T-cell (primary cell): ENCODE results near the gene BPNT1. TPM values are rescaled to one million over a fixed set of nuclear protein-coding genes. Genes with fewer than 3 reads are reported as not detected.

Experiments
- ATAC-seq, 4 experiments: fragments of 200-7000 bp in 3 of 4; fragments of 150-1000 bp in 1 of 4; cut with Tn5 transposase; replicated peaks in 1 of 4; 1 replicate in 3 of 4; 2 replicates in 1 of 4; pipeline ENCODE4 v1.10.0; 2021; ENCODE audit warnings: moderate library complexity in 3 of 4, mild to moderate bottlenecking in 2 of 4, moderate number of reproducible peaks in 1 of 4
- CTCF ChIA-PET, 2 donors: fragments of 300-600 bp; sonication (Branson Sonifier 250); formaldehyde crosslinking; loops; one replicate each; lab custom pipeline; 2022; ENCODE audit warnings: antibody characterized with exemption in 2 of 2; lab: Charles Lee
- POLR2A ChIA-PET, 2 donors: fragments of 300-600 bp; sonication (Branson Sonifier 250); formaldehyde crosslinking; loops; one replicate each; lab custom pipeline; 2022; ENCODE audit warnings: antibody characterized with exemption in 2 of 2; lab: Charles Lee
- DNase-seq, 35 experiments: peaks; one replicate each; pipeline versions ENCODE4 v3.0.0 to v3.0.0-alpha.2; 2013 to 2023
- H3K27ac ChIP-seq: one replicate; pipeline ENCODE4 v1.5.1; 2013; ENCODE audit warnings: low read length
- H3K27me3 ChIP-seq, 2 experiments: replicated peaks in 1 of 2; 1 replicate in 1 of 2; 2 replicates in 1 of 2; pipeline versions ENCODE4 v1.6.1 to v1.7.0; 2013; ENCODE audit warnings: low read length in 1 of 2, mixed read lengths in 1 of 2; ENCODE audit not compliant: control insufficient read depth in 2 of 2, insufficient read depth in 2 of 2; ENCODE audit errors: extremely low read depth in 1 of 2
- H3K36me3 ChIP-seq, 2 donors: 1 replicate in 1 of 2; 2 replicates in 1 of 2; pipeline versions ENCODE4 v1.6.1 to v1.7.0; 2013; ENCODE audit warnings: low read length in 1 of 2; ENCODE audit not compliant: control insufficient read depth in 2 of 2, insufficient read depth in 1 of 2; ENCODE audit errors: extremely low read depth in 1 of 2
- H3K4me1 ChIP-seq, 2 experiments: 1 replicate in 1 of 2; 2 replicates in 1 of 2; pipeline versions ENCODE4 v1.6.1 to v1.7.0; 2013; ENCODE audit warnings: low read length in 2 of 2, mixed read lengths in 1 of 2; ENCODE audit not compliant: insufficient read depth in 2 of 2, control insufficient read depth in 1 of 2; ENCODE audit errors: extremely low read depth in 1 of 2
- H3K4me3 ChIP-seq, 2 donors: 1 replicate in 1 of 2; 2 replicates in 1 of 2; pipeline versions ENCODE4 v1.5.1 to v1.7.0; 2013; ENCODE audit warnings: mild to moderate bottlenecking in 2 of 2, low read length in 1 of 2, moderate library complexity in 1 of 2; ENCODE audit not compliant: control insufficient read depth in 1 of 2; ENCODE audit errors: extremely low read depth in 1 of 2
- H3K9me3 ChIP-seq: 2 replicates; pipeline ENCODE4 v1.7.0; 2013
- H3K27ac Mint-ChIP-seq, 2 donors: one replicate each; pipeline ENCODE4 v1.8.0; 2020 to 2021; ENCODE audit warnings: mild to moderate bottlenecking in 2 of 2, mixed read lengths in 2 of 2
- H3K27me3 Mint-ChIP-seq, 2 donors: one replicate each; pipeline ENCODE4 v1.8.0; 2021 to 2022; ENCODE audit warnings: mixed read lengths in 2 of 2
- H3K36me3 Mint-ChIP-seq: one replicate; pipeline ENCODE4 v1.8.0; 2021; ENCODE audit warnings: mixed read lengths
- H3K4me1 Mint-ChIP-seq, 3 donors: one replicate each; pipeline ENCODE4 v1.8.0; 2020 to 2022; ENCODE audit warnings: mixed read lengths in 3 of 3, mild to moderate bottlenecking in 1 of 3
- H3K4me3 Mint-ChIP-seq, 3 donors: one replicate each; pipeline ENCODE4 v1.8.0; 2020 to 2022; ENCODE audit warnings: mild to moderate bottlenecking in 3 of 3, mixed read lengths in 3 of 3, moderate library complexity in 3 of 3
- H3K9me3 Mint-ChIP-seq, 3 donors: one replicate each; pipeline ENCODE4 v1.8.0; 2020 to 2022; ENCODE audit warnings: mixed read lengths in 3 of 3
- WGBS: methylation state at CpG from one replicate; pipeline ENCODE4 v1.1.5; 2013; ENCODE audit warnings: missing lambda C conversion rate; ENCODE audit not compliant: insufficient coverage; 5-methylcytosine and 5-hydroxymethylcytosine counted together
- total RNA-seq, 35 experiments: library from RNA in 6 of 35; stranded (reverse) in 6 of 35; fragments of 120-200 nt in 1 of 35; gene quantifications; one replicate each; pipeline versions ENCODE4 v1.2.1 to v1.2.4 and lab custom pipeline; 2013 to 2026

Gene BPNT1
- total RNA-seq, 5 donors from 2014 or later (not counting 1 experiment from before 2014, with no cell fraction given), result 8.5 to 16.8 (median 14.3) TPM

DNA sequence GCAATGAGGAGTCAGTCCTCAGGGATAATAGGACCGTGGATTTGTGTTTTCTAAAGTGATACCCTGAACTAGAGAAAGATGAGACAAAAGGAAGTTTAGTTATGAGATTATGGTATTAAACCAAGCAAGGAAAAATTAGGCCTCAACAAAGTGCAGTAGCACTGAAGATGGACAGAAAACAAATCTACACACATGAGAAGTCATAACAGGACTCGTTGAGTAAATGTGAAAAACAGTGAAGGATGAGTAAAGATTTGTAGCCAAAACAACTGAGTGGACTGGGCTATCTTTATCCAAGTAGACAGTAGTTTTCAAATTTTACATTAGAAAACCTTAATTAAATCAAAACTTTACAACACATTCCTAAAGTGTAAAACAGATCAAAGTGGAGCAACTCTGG, 58.3 kb downstream of the BPNT1 start:
- Histone ChIP-seq H3K4me3 (no peak overlapping the region), H3K27me3 (no peaks in the 10 kb centered on the region), H3K27ac (no peak overlapping the region), H3K4me1 (peaks cover 0 to 4% of the 10 kb centered on the region in 2 experiments), H3K36me3 (peaks cover 9 to 61% of the 10 kb centered on the region in 2 donors), H3K9me3 (no peaks in the 10 kb centered on the region)
- Mint-ChIP-seq H3K27me3 (no peaks in the 10 kb centered on the region), H3K36me3 (peaks cover 54% of the 10 kb centered on the region), H3K9me3 (no peaks in the 10 kb centered on the region), H3K27ac (no peak overlapping the region), H3K4me3 (no peak overlapping the region), H3K4me1 (peaks cover 3 to 6% (median 6%) of the 10 kb centered on the region in 3 donors)
- CTCF ChIA-PET, result no interaction called here
- WGBS, result no CpG with 5 or more reads among the region's 2 CpGs
- POLR2A ChIA-PET, result no interaction called here
- no peak for ATAC-seq
- DNase-seq, result no peak

DNA sequence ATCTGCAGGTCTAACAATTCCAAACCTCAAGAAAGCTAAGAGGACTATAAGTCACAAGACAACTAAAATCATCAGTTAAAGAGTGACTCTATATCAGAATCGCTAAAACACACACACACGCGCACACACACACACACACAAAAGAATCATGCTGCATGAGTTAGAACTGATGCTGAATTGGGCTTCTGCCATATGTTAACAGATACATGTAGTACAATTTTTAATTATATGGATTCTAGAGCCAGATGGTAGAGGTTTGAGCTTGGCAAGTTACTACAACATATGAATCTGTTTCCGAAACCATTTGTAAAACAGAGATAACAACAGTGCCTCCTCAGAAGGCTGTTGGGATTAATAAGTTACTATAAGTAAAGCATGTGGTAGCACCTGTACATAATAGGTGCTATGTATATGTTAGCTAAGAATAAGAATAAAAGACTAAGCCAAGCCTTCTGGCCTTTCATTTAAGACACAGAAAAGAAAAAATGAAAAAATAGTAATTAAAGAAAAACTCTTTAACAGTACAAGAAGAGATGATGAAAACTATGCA, 61.2 kb downstream of the BPNT1 start:
- ChIA-PET POLR2A (interaction anchor here in 1 of 2 donors (0.6 kb wide), 1 partner anchor 12 kb away, joined by 4 read pairs; no protein-coding TSS in a partner anchor), CTCF (no interaction called here)
- Mint-ChIP-seq H3K36me3 (peaks cover 60% of the 10 kb centered on the region), H3K4me3 (no peak overlapping the region), H3K9me3 (no peaks in the 10 kb centered on the region), H3K4me1 (no peaks in the 10 kb centered on the region), H3K27ac (no peak overlapping the region), H3K27me3 (no peaks in the 10 kb centered on the region)
- Histone ChIP-seq H3K27ac (no peak overlapping the region), H3K4me3 (no peak overlapping the region), H3K27me3 (no peaks in the 10 kb centered on the region), H3K9me3 (no peaks in the 10 kb centered on the region), H3K4me1 (no peaks in the 10 kb centered on the region), H3K36me3 (peaks cover 9 to 65% of the 10 kb centered on the region in 2 donors)
- DNase-seq, result no peak
- no peak for ATAC-seq
- WGBS, result 100% methylated on average over 1 of the region's 4 CpGs

DNA sequence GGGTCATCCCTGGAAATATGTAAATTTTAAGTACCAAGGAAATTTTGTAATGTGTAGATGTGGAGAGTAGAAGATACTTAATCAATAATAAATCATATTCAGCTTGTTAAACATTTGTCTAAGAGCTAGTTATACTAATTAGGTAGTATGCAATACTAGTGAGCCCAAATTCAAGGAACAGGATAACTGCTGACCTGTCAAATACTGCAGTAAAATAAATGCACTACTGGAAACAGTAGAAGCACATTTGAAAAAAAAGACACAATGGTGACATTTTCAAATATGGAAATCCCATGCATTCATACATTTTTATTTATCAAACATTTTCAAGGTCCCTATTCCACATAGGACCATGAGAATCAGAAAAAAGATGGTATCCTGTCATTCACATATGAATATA, 70.5 kb downstream of the BPNT1 start:
- H3K27ac ChIP-seq, result no peak overlapping the region
- peaks cover 0 to 79% of the 10 kb centered on the region in 2 donors for H3K36me3 ChIP-seq
- H3K9me3 ChIP-seq, result no peaks in the 10 kb centered on the region
- ChIA-PET CTCF (no interaction called here), POLR2A (interaction anchor here in 1 of 2 donors (0.5 kb wide), 1 partner anchor 13 kb away, joined by 3 read pairs; no protein-coding TSS in a partner anchor)
- ATAC-seq (no peak), DNase-seq (no peak)
- Mint-ChIP-seq H3K27ac (no peak overlapping the region), H3K27me3 (no peaks in the 10 kb centered on the region), H3K4me3 (no peak overlapping the region), H3K4me1 (peaks cover 3 to 11% (median 9%) of the 10 kb centered on the region in 3 donors), H3K36me3 (peaks cover 63% of the 10 kb centered on the region), H3K9me3 (no peaks in the 10 kb centered on the region)
- H3K4me1 ChIP-seq, result no peaks in the 10 kb centered on the region
- H3K4me3 ChIP-seq, result no peak overlapping the region
- H3K27me3 ChIP-seq, result no peaks in the 10 kb centered on the region

DNA sequence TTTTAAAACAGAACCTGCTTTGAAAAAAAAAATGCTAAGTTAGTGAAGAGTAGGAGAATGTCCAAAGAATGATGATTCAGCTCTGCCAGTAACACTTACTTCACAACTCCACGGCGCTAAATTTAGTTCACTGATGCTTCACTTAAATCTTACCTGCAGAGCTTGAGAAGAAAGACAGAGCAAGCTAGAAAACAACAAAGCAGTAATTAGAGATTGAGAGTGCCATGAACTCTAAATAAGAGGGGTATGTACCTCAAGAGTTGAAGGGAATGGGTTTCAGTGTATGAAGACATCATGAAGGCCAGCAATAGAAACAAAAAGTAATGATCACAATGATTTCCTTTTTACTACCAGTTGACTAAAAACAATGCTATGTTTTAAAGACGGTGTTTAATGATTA, 76.1 kb downstream of the BPNT1 start:
- Histone ChIP-seq H3K4me3 (no peak overlapping the region), H3K4me1 (no peaks in the 10 kb centered on the region), H3K27me3 (no peaks in the 10 kb centered on the region), H3K27ac (no peak overlapping the region), H3K9me3 (no peaks in the 10 kb centered on the region), H3K36me3 (peaks cover 0 to 78% of the 10 kb centered on the region in 2 donors)
- no peaks in the 10 kb centered on the region for H3K27me3 Mint-ChIP-seq
- no peak overlapping the region for H3K27ac Mint-ChIP-seq
- H3K9me3 Mint-ChIP-seq, result no peaks in the 10 kb centered on the region
- peaks cover 8 to 12% (median 9%) of the 10 kb centered on the region in 3 donors for H3K4me1 Mint-ChIP-seq
- WGBS, result no CpG with 5 or more reads among the region's 3 CpGs
- CTCF ChIA-PET, result no interaction called here
- POLR2A ChIA-PET, result interaction anchor here in 1 of 2 donors (0.6 kb wide), 1 partner anchor 77 kb away, joined by 5 read pairs; no protein-coding TSS in a partner anchor
- H3K4me3 Mint-ChIP-seq, result no peak overlapping the region
- H3K36me3 Mint-ChIP-seq, result peaks cover 51% of the 10 kb centered on the region
- DNase-seq (no peak), ATAC-seq (no peak)

DNA sequence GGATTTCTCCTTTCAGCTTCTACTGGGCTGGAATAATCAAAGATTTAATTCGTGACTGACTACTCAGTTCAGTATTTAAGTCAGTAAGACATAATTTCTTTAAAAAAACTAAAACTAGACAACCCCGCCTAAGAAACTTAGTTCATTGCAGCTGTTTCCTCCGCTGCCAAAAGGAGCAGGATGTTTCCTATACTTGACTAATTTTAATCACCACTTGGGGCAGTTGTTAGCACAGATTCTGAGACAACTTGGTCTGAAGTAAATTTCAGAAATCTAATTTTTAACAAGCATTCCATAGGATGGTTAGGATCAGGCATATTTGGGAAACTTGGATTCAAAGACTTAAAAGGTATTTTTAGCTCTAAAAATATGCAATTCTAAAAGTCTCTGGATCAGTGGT, 77.3 kb downstream of the BPNT1 start:
- Histone ChIP-seq H3K9me3 (no peaks in the 10 kb centered on the region), H3K27ac (no peak overlapping the region), H3K36me3 (peaks cover 0 to 78% of the 10 kb centered on the region in 2 donors), H3K27me3 (no peaks in the 10 kb centered on the region), H3K4me1 (no peaks in the 10 kb centered on the region), H3K4me3 (no peak overlapping the region)
- DNase-seq, result no peak
- Mint-ChIP-seq H3K36me3 (peaks cover 49% of the 10 kb centered on the region), H3K4me1 (peaks cover 8 to 12% (median 9%) of the 10 kb centered on the region in 3 donors), H3K4me3 (no peak overlapping the region), H3K27me3 (no peaks in the 10 kb centered on the region), H3K9me3 (no peaks in the 10 kb centered on the region), H3K27ac (no peak overlapping the region)
- ChIA-PET CTCF (interaction anchor here (0.5 to 1.2 kb wide), 2 partner anchors 23 to 101 kb away, joined by 3 to 4 read pairs; no protein-coding TSS in a partner anchor), POLR2A (interaction anchor here (0.6 to 0.7 kb wide), 3 partner anchors 20 to 77 kb away, joined by 3 read pairs; partner anchors contain the start of gene BPNT1 (in 1 of the 2))
- no CpG with 5 or more reads among the region's 3 CpGs for WGBS
- no peak for ATAC-seq

DNA sequence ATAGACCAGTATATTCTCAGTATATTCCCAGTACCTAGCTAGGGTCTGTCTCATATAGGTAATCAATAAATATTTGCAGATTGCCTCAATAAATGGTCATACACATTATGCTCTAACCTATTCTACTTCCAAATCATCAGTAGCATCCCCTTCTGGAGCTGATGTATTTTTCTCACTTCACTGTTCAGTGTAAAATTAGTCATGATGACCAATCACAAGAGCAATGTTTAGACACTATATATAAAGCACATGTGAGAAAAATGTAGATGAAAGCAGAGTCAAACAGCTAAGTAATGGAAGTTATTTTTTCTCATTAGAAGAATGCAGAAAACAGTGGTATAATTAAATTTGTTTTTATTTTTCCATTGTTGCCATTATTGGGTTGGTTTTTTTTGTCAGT, 78.0 kb downstream of the BPNT1 start:
- H3K4me1 ChIP-seq, result no peaks in the 10 kb centered on the region
- no peak overlapping the region for H3K27ac Mint-ChIP-seq
- H3K4me3 Mint-ChIP-seq, result no peak overlapping the region
- H3K27me3 ChIP-seq, result no peaks in the 10 kb centered on the region
- no peaks in the 10 kb centered on the region for H3K9me3 ChIP-seq
- no peaks in the 10 kb centered on the region for H3K9me3 Mint-ChIP-seq
- H3K36me3 Mint-ChIP-seq, result peaks cover 54% of the 10 kb centered on the region
- CTCF ChIA-PET, result interaction anchor here in 1 of 2 donors (1.2 kb wide), 1 partner anchor 102 kb away, joined by 3 read pairs; no protein-coding TSS in a partner anchor
- POLR2A ChIA-PET, result interaction anchor here in 1 of 2 donors (0.6 kb wide), 1 partner anchor 18 kb away, joined by 3 read pairs; no protein-coding TSS in a partner anchor
- no peak for ATAC-seq
- H3K4me1 Mint-ChIP-seq, result peaks cover 8 to 12% (median 9%) of the 10 kb centered on the region in 3 donors
- H3K27ac ChIP-seq, result no peak overlapping the region
- no peak for DNase-seq
- H3K4me3 ChIP-seq, result no peak overlapping the region
- H3K36me3 ChIP-seq, result peaks cover 0 to 76% of the 10 kb centered on the region in 2 donors
- no peaks in the 10 kb centered on the region for H3K27me3 Mint-ChIP-seq
